Measurements from ENCODE around the gene TAS2R40.
"Not testable (repeated sequence)": the region's sequence is repeated elsewhere in the genome, so short reads cannot be mapped to it uniquely, and the experiment has no call there.

Gene TAS2R40

DNA sequence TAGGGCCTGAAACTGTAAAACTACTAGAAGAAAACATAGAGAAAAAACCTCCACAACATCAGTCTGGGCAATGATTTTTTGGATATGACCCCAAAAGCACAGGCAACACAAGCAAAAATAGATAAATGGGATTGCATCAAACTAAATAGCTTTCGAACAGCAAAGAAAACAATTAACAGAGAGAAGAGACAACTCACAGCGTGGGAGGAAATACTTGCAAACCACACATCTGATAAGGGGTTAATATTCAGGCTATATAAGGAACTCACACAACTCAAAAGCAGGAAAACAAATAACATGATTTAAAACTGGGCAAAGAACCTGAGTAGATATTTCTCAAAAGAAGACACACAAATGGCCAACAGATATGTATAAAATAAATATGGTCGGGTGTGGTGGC lies 33.7 kb downstream of the TAS2R40 start:
- no peak for DNase-seq

DNA sequence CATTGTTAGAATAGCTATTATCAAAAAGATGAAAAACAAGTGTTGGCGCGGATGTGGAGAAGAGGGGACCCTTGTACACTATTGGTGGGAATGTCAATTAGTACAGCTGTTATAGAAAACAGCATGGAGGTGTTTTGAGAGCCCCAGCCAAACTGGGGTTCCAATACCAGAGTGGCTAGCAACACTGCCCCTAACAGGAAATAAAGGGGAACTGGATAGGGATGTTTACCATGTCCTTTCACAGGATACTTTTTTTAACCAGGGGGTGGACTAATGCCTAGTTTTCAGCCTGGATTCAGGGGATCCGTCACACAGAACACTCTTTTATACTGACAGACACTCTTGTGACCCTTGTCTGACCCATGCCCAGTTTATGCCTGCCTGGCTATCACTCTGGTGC lies 34.5 kb downstream of the TAS2R40 start:
- DNase-seq, result no peak

DNA sequence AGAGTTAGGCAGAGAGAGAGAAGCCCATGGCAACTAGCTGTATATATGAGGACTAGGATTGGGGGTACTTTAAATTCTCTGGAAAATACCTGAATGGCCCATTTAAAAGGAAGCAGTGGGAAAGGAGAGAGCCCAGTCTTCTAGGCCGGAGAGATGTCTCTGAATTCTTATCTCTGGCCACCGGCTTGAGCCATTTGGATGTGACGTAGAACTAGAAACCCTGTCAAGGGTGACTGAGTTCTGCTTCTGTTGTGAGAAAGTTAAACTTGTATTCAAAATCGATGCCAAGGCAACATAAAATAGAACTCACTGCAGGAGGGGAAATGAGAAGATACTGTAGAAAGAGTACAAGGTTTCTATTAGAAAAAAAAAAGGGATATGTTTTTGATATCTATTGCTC lies 35.1 kb downstream of the TAS2R40 start:
- no peak for DNase-seq

DNA sequence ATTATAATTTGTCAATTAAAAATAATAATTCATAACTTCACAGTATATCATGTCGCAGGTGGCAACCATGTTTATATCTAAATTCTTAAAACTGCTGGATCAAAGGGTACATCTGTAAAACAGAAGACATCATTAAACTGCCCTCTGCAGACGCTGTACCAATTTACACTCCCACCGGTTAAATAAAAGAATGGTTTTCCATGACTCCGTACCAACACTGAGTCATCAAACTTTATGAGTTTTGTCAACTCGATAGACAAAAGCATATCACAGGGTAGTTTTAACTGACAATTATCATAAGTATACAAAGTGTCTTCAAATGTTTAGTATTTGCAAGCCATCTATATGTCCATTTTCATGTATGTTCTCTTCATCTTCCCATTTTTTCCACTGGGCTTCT lies 35.7 kb downstream of the TAS2R40 start:
- no peak for DNase-seq

DNA sequence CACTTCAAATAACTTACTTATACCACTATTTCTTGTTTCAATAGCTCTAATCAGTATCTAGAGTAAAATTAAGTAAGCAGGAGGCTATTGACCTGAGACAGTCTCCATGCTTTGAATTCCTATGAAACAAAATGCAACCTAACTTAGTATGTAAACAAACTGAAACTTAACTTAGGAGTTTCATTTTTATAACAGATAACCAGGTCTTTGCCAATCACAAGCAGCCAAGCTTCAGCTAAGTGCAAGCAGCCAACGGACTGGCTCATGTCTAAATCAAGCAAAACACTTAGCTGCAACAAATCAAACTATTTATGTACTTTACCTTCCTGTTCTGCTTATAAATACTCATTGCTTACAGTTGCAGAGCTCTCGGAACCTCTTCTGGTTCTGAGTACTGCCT lies 37.0 kb downstream of the TAS2R40 start:
- no peak for DNase-seq

DNA sequence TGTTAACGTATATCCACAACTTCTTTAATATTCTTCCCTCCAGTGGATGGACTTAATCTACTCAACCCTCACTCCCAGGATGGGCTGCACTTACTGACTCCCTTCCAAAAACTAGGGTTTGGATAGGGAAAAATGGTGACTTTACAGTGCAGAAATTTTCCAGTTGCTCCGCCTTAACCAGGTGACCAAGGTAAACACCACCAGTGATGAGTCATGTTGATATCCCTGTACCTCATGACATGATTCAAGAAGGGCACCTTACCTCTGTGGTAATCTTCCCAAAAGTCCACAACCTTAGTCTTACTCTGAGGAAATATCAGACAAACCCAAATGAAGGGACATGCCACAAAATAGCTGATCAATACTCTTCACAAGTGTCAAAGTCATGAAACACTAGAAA lies 37.9 kb downstream of the TAS2R40 start:
- DNase-seq, result no peak

DNA sequence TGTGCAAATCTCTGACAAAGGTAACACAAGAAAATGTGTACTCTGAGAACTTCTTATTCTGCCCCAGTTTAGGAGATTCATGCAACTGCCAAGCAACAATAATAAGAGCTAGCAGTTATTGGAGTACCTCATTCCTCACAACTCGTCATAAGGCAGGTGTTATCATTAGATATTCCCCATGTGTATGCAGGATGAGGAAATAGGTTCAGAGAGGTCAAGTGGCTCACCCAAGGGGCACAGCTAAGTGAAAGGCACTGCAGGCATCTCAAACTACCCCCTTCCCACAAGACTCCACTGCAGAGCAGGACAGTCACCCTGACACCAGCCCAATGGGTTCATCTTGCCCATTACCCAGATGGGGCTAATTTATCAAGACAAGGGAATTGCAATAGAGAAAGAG lies 40.1 kb downstream of the TAS2R40 start:
- no peak for DNase-seq

DNA sequence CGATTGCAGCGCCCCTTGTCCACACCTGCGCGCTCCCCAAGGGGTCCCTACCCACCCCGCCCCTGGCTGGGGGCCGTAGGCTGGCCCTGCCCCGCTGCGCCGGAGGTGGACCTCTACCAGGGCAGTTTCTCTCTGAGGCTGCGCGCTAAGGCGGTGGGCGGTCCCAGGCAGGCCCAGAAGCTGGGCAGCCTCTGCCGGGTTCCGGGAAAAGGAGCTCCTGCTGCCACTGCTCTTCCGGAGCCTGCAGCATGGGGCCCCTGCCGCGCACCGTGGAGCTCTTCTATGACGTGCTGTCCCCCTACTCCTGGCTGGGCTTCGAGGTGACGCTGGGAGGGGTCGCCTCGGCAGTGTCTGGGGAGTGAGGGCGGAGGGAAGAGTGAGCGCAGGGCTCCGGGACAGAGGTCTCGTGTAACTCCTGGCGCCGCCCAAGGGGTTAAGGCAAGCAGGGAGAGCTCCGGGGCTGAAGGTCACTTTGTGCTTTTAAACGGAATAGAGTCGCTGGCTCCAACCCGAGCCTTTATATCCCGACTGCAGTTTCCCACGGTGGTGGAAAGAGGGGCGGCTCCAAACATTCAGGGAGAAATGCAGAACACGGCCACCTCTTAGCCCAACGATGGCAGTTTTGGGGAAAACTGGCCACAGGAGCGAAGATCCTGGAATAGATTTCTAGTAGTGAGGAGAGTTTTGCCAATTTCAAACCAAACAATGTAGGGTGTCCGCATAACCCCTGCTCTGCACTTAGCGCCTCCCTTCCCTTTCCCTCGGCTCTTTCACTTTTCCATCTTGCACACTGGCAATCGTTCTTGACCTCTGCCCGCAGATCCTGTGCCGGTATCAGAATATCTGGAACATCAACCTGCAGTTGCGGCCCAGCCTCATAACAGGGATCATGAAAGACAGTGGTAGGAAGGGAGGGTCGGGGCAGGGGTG lies 41.7 kb downstream of the TAS2R40 start, which contains the start of gene GSTK1:
Gene GSTK1 (plus strand): TSS at position 176 of the 930 bp plus-strand sequence. CDS start 73 bp downstream, at position 249.
- DNase-seq, result peak; percentile 88

DNA sequence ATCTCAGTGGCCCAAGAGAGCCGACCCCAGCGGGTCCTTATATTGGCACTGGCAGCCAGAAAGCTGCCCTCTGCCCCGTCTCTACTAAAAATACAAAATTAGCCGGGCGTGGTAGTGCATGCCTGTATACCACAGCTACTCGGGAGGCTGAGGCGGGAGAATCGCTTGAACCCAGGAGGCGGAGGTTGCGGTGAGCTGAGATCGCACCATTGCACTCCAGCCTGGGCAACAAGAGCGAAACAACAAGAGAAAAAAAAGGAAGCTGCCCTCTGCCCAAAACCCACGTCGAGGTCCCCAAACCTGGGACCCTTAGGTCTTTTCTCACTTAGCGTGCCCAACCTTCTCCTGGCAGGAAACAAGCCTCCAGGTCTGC lies 42.3 kb downstream of the TAS2R40 start:
- DNase-seq, result not testable (repeated sequence)

DNA sequence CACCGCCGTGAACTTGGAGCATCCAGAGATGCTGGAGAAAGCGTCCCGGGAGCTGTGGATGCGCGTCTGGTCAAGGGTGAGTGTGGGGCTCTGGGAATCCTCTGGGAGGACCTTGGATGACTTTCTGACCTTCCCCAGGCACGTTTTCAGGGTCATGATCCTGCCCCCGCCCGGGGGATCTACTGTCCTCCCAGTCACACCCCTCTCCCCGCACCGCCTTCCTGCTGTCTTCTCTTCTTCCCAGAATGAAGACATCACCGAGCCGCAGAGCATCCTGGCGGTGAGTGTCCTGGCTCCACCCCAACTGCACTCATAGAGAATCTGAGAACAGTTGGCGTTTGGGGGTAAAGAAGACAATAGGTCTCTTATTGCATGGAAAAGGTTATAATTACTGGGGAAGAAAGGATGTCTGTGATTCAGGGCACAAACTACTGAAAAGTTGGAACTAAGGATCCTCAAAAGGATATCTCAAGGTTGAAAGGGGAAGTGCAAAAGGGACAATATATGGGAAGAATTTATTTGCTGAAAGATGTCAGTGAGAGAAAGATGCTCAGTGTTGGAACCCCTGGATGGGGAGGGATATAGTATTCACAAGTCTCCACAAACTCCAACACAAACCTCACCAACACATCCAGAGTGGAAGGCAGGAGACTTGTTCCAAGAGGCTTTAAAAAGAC lies 43.3 kb downstream of the TAS2R40 start:
- DNase-seq, result no peak

DNA sequence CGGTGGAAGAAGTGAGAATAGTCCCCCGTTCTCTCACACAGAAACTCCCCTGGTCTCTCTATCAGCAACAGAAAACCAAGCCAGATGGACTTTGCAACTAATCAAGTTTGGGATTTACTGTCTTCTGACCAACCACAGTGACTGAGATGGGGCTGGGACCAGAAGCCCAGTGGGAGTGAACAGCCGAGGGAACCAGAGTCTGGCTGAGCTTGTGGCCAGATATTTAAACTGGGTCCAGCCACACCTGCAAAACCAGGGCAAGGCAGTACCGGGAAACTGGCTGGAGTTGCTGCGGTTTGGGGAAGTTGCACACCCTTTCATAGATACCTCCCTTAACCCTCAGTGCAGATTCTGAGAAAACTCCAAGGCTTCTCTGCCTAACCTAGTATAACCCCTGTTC lies 47.4 kb downstream of the TAS2R40 start:
- DNase-seq, result no peak

DNA sequence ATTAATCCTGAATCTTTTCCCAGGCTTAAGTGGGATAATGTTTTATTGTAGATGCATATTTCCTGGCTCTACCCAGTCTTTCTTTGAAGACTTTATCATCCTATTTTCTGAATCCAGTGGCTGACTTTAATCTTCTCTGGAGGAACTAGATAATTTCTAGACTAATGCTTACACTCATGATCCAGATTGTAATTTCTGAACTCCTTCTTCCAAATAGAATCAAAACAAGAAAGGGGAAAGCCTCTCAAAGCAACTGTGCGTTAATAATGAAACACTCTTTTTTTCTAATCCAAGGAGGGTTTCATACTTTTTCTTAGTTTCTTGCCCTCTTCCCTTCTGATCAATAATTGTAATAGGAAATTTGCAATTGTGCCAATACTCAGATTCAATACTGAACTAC lies 49.4 kb downstream of the TAS2R40 start:
- no peak for DNase-seq

Data from activated naive CD4-positive, alpha-beta T cell treated with Interleukin-2 at 50 U/mL for 16 hours (primary cell).